OCI-LY7 (cell line): ENCODE measurements around the gene MINDY4. TPM values are rescaled to one million over a fixed set of nuclear protein-coding genes. Genes with fewer than 3 reads are reported as not detected.

ENCODE experiments used
- BruUV-seq: library from RNA; stranded (reverse); fragments of 400-500 nt; replicated peaks from 2 replicates; lab custom pipeline; 2021; lab: Mats Ljungman, UMichigan
- CTCF ChIA-PET: fragments of 300-600 bp; sonication (Branson Sonifier 250); formaldehyde crosslinking; loops from one replicate; lab custom pipeline; 2022; ENCODE audit warnings: antibody characterized with exemption; ENCODE audit not compliant: unreplicated experiment; lab: Charles Lee
- POLR2A ChIA-PET: fragments of 300-600 bp; sonication (Branson Sonifier 250); formaldehyde crosslinking; loops from one replicate; lab custom pipeline; 2022; ENCODE audit warnings: antibody characterized with exemption; lab: Charles Lee
- DNase-seq: peaks from one replicate; pipeline ENCODE4 v3.0.0-alpha.2; 2015; ENCODE audit warnings: low spot score
- H2AFZ ChIP-seq: fragments of 200-600 bp; sonication (generic), shearing (Covaris generic); 2 replicates; pipeline ENCODE4 v1.6.1; 2014; ENCODE audit warnings: mild to moderate bottlenecking, antibody characterized with exemption, low read length, moderate library complexity
- H3K27ac ChIP-seq: fragments of 200-600 bp; sonication (generic); 2 replicates; pipeline ENCODE4 v1.5.1; 2014; ENCODE audit warnings: mixed run types, low read depth, mild to moderate bottlenecking, moderate library complexity, low read length, inconsistent platforms; ENCODE audit not compliant: poor library complexity, severe bottlenecking
- H3K36me3 ChIP-seq: fragments of 200-600 bp; sonication (generic); 2 replicates; pipeline ENCODE4 v1.6.1; 2014; ENCODE audit warnings: mild to moderate bottlenecking, antibody characterized with exemption, low read length, moderate library complexity, mixed read lengths; ENCODE audit not compliant: insufficient read depth
- H3K4me1 ChIP-seq: fragments of 200-600 bp; sonication (generic); 2 replicates; pipeline ENCODE4 v1.5.1; 2014; ENCODE audit warnings: mild to moderate bottlenecking, low read length; ENCODE audit not compliant: insufficient read depth, poor library complexity, severe bottlenecking
- H3K4me2 ChIP-seq: fragments of 200-600 bp; sonication (generic); 2 replicates; pipeline ENCODE4 v1.6.1; 2014; ENCODE audit warnings: mild to moderate bottlenecking, low read length
- H3K4me3 ChIP-seq: fragments of 200-600 bp; sonication (generic); 2 replicates; pipeline ENCODE4 v1.5.1; 2014; ENCODE audit warnings: mild to moderate bottlenecking, low read depth, low read length; ENCODE audit not compliant: poor library complexity, severe bottlenecking
- H3K79me2 ChIP-seq: fragments of 200-600 bp; sonication (generic); 2 replicates; pipeline ENCODE4 v1.6.1; 2016; ENCODE audit warnings: low read depth, mild to moderate bottlenecking, low read length, moderate library complexity, mixed read lengths; ENCODE audit not compliant: insufficient read depth
- H3K9me2 ChIP-seq: fragments of 200-600 bp; sonication (generic); 2 replicates; pipeline ENCODE4 v1.6.1; 2016; ENCODE audit warnings: mild to moderate bottlenecking, low read length, mixed read lengths; ENCODE audit not compliant: insufficient read depth
- H3K9me3 ChIP-seq: fragments of 200-600 bp; sonication (generic); 2 replicates; pipeline ENCODE4 v1.6.1; 2014; ENCODE audit warnings: mild to moderate bottlenecking, mixed run types, low read length, mixed read lengths
- H4K20me1 ChIP-seq: fragments of 200-600 bp; sonication (generic); 2 replicates; pipeline ENCODE4 v1.6.1; 2014; ENCODE audit warnings: mild to moderate bottlenecking, antibody characterized with exemption, low read length, moderate library complexity, mixed read lengths; ENCODE audit not compliant: insufficient read depth
- CTCF ChIP-seq: fragments of 200-600 bp; sonication (generic); conservative IDR thresholded peaks from 2 replicates; pipeline ENCODE4 v1.5.1; 2014; ENCODE audit warnings: mild to moderate bottlenecking, antibody characterized with exemption, low read length, moderate library complexity, mixed read lengths
- EZH2phosphoT487 ChIP-seq: fragments of 200-600 bp; sonication (generic); IDR thresholded peaks from 2 replicates; pipeline ENCODE4 v1.6.1; 2018; ENCODE audit warnings: low read depth, borderline replicate concordance, mild to moderate bottlenecking, mixed run types, antibody characterized with exemption, low read length, moderate library complexity, mixed read lengths
- intact Hi-C: fragments of 100-400 bp; cut with micrococcal nuclease; formaldehyde crosslinking; loops from one replicate; pipeline ENCODE4 v1.10.0; 2022; ENCODE audit not compliant: unreplicated experiment
- total RNA-seq, 2 experiments: library from RNA; depleted of rRNA in 1 of 2; stranded (reverse); fragments of >200 nt in 1 of 2; shearing (Covaris generic) in 1 of 2; gene quantifications; 2 replicates each; pipeline ENCODE4 v1.2.3, GENCODE V29; 2014 to 2022

The MINDY4 gene
- total RNA-seq, 2 experiments from 2014 or later: 0.86 TPM; not detected in 1

GRCh38 chr7:30736291-30736690, 34.9 kb upstream of the MINDY4 start:
- Histone ChIP-seq H3K4me2 (no peak overlapping the region), H3K79me2 (no peaks in the 10 kb centered on the region), H3K4me3 (no peak overlapping the region), H2AFZ (no peak overlapping the region), H3K9me2 (no peaks in the 10 kb centered on the region), H3K36me3 (no peaks in the 10 kb centered on the region), H3K27ac (no peak overlapping the region), H3K9me3 (no peaks in the 10 kb centered on the region), H4K20me1 (no peaks in the 10 kb centered on the region), H3K4me1 (no peaks in the 10 kb centered on the region)
- TF ChIP-seq CTCF (no peak), EZH2phosphoT487 (no peak)
- no peak for DNase-seq
- intact Hi-C loops: no loop called here
- ChIA-PET POLR2A (no interaction called here), CTCF (no interaction called here)
- no TSS peak for BruUV-seq

- DNase-seq: no peak
- Histone ChIP-seq H3K4me2 (no peak overlapping the region), H2AFZ (no peak overlapping the region), H3K9me2 (no peaks in the 10 kb centered on the region), H4K20me1 (no peaks in the 10 kb centered on the region), H3K27ac (no peak overlapping the region), H3K36me3 (no peaks in the 10 kb centered on the region), H3K4me1 (no peaks in the 10 kb centered on the region), H3K4me3 (no peak overlapping the region), H3K9me3 (no peaks in the 10 kb centered on the region), H3K79me2 (no peaks in the 10 kb centered on the region)
- ChIA-PET CTCF (interaction anchor here (0.6 kb wide), 1 partner anchor 63 kb away, joined by 11 read pairs; no protein-coding TSS in a partner anchor), POLR2A (interaction anchor here (0.5 to 1.3 kb wide), 4 partner anchors 25 to 217 kb away, joined by 3 to 5 read pairs (median 4); no protein-coding TSS in a partner anchor)
- TF ChIP-seq EZH2phosphoT487 (no peak), CTCF (no peak)
- BruUV-seq: no TSS peak
- intact Hi-C loops: no loop called here
Observed at GRCh38 chr7:30738026-30738915, 32.9 kb upstream of the MINDY4 start.

GRCh38 chr7:30739691-30740090, 31.5 kb upstream of the MINDY4 start:
- H3K36me3 ChIP-seq: no peaks in the 10 kb centered on the region
- H3K9me2 ChIP-seq: no peaks in the 10 kb centered on the region
- H2AFZ ChIP-seq: no peak overlapping the region
- H3K27ac ChIP-seq: no peak overlapping the region
- ChIA-PET POLR2A (interaction anchor here (0.6 to 0.7 kb wide), 3 partner anchors 36 to 192 kb away, joined by 3 to 5 read pairs (median 4); no protein-coding TSS in a partner anchor), CTCF (interaction anchor here (0.6 to 1.4 kb wide), 2 partner anchors 22 to 61 kb away, joined by 3 to 5 read pairs; no protein-coding TSS in a partner anchor)
- DNase-seq: no peak
- no peak overlapping the region for H3K4me3 ChIP-seq
- no peak overlapping the region for H3K4me2 ChIP-seq
- intact Hi-C loops: loop anchor here (1.0 to 10.0 kb wide), 4 partner anchors 37 to 229 kb away; no protein-coding TSS in a partner anchor
- TF ChIP-seq EZH2phosphoT487 (no peak), CTCF (no peak)
- H3K9me3 ChIP-seq: no peaks in the 10 kb centered on the region
- no TSS peak for BruUV-seq
- no peaks in the 10 kb centered on the region for H3K79me2 ChIP-seq
- no peaks in the 10 kb centered on the region for H4K20me1 ChIP-seq
- H3K4me1 ChIP-seq: no peaks in the 10 kb centered on the region
